Activated B cell treated with CpG ODN at 0.5 μM for 24 hours (primary cell): ENCODE data around the gene CYP20A1. TPM values are rescaled to one million over a fixed set of nuclear protein-coding genes. Genes with fewer than 3 reads are reported as not detected.

Source experiments
- ATAC-seq: fragments of 200-7000 bp; cut with Tn5 transposase; one replicate; pipeline ENCODE4 v1.10.0; 2021; ENCODE audit warnings: low read depth, mild to moderate bottlenecking, moderate library complexity
- CTCF ChIA-PET: fragments of 350-600 bp; sonication (Branson Sonifier 250); formaldehyde crosslinking; loops from one replicate; lab custom pipeline; 2021; ENCODE audit warnings: antibody characterized with exemption; lab: Charles Lee
- POLR2A ChIA-PET: fragments of 350-600 bp; sonication (Branson Sonifier 250); formaldehyde crosslinking; loops from one replicate; lab custom pipeline; 2021; ENCODE audit warnings: antibody characterized with exemption; lab: Charles Lee
- DNase-seq: peaks from one replicate; pipeline ENCODE4 v3.0.0; 2022
- H3K27ac Mint-ChIP-seq: one replicate; pipeline ENCODE4 v1.8.0; 2020; ENCODE audit warnings: mixed read lengths
- H3K27me3 Mint-ChIP-seq: one replicate; pipeline ENCODE4 v1.8.0; 2021; ENCODE audit warnings: mixed read lengths
- H3K36me3 Mint-ChIP-seq: one replicate; pipeline ENCODE4 v1.8.0; 2021; ENCODE audit warnings: low read depth, mixed read lengths
- H3K4me1 Mint-ChIP-seq: one replicate; pipeline ENCODE4 v1.8.0; 2021; ENCODE audit warnings: mixed read lengths
- H3K4me3 Mint-ChIP-seq: one replicate; pipeline ENCODE4 v1.8.0; 2020; ENCODE audit warnings: mild to moderate bottlenecking, mixed read lengths
- H3K9me3 Mint-ChIP-seq: one replicate; pipeline ENCODE4 v1.8.0; 2020; ENCODE audit warnings: mixed read lengths
- CTCF ChIP-seq: fragments of 200-600 bp; IDR thresholded peaks from one replicate; pipeline ENCODE4 v1.8.0; 2022; ENCODE audit warnings: antibody characterized with exemption, mild to moderate bottlenecking
- intact Hi-C: fragments of 100-400 bp; cut with micrococcal nuclease; formaldehyde crosslinking; loops from one replicate; pipeline ENCODE4 v1.15.1; 2024
- total RNA-seq: library from RNA; stranded (reverse); gene quantifications from 2 replicates; pipeline ENCODE4 v1.2.3, GENCODE V29; 2022

Gene CYP20A1
- total RNA-seq, 1 donor from 2014 or later, result 32.2 TPM

- H3K4me3 Mint-ChIP-seq, result peak overlapping the region; percentile 96
- CTCF ChIA-PET, result interaction anchor here (0.6 kb wide), 1 partner anchor 13 kb away, joined by 3 read pairs; no protein-coding TSS in a partner anchor
- no peaks in the 10 kb centered on the region for H3K9me3 Mint-ChIP-seq
- H3K36me3 Mint-ChIP-seq, result peaks cover 22% of the 10 kb centered on the region
- intact Hi-C loops, result loop anchor here (1.0 to 10.0 kb wide), 12 partner anchors 91 to 1787 kb away; partner anchors contain the start of genes ABI2, ALS2, BMPR2 and FAM117B
- H3K27ac Mint-ChIP-seq, result peak overlapping the region; percentile 95
- no peaks in the 10 kb centered on the region for H3K27me3 Mint-ChIP-seq
- TF ChIP-seq CTCF, result no peak
- H3K4me1 Mint-ChIP-seq, result peaks cover 26% of the 10 kb centered on the region
- no peak for DNase-seq
- ATAC-seq, result no peak
- POLR2A ChIA-PET, result interaction anchor here (0.6 to 2.2 kb wide), 7 partner anchors 12 to 1978 kb away, joined by 4 to 20 read pairs (median 8); partner anchors contain the start of genes CARF, NBEAL1 and WDR12
Measured at GRCh38 chr2:203237346-203238238, 1.2 kb upstream of the CYP20A1 start.

- peak overlapping the region; percentile 96 for H3K4me3 Mint-ChIP-seq
- CTCF ChIA-PET, result interaction anchor here (0.6 kb wide), 1 partner anchor 14 kb away, joined by 3 read pairs; no protein-coding TSS in a partner anchor
Measured at GRCh38 chr2:203238292-203238703, 520 bp upstream of the CYP20A1 start.

GRCh38 chr2:203240491-203240890, 1.7 kb downstream of the CYP20A1 start:
- Mint-ChIP-seq H3K4me3 (peak overlapping the region; percentile 96), H3K36me3 (peaks cover 40% of the 10 kb centered on the region), H3K9me3 (no peaks in the 10 kb centered on the region), H3K27me3 (no peaks in the 10 kb centered on the region), H3K27ac (peak overlapping the region; percentile 46), H3K4me1 (peaks cover 34% of the 10 kb centered on the region)
- ChIA-PET POLR2A (no interaction called here), CTCF (no interaction called here)
- intact Hi-C loops, result no loop called here
- DNase-seq (no peak), ATAC-seq (no peak)
- no peak for TF ChIP-seq CTCF

More at GRCh38 chr2:203238292-203238703, 520 bp upstream of the CYP20A1 start:
- intact Hi-C loops, result loop anchor here (1.0 to 10.0 kb wide), 12 partner anchors 90 to 1787 kb away; partner anchors contain the start of genes ABI2, ALS2, BMPR2 and FAM117B
- H3K27me3 Mint-ChIP-seq, result no peaks in the 10 kb centered on the region
- peak; percentile 1 for ATAC-seq
- peaks cover 32% of the 10 kb centered on the region for H3K4me1 Mint-ChIP-seq
- H3K27ac Mint-ChIP-seq, result peak overlapping the region; percentile 95
- no peak for TF ChIP-seq CTCF
- POLR2A ChIA-PET, result interaction anchor here (0.6 to 2.2 kb wide), 10 partner anchors 11 to 1979 kb away, joined by 4 to 20 read pairs (median 7); partner anchors contain the start of genes CARF, NBEAL1 and WDR12
- H3K9me3 Mint-ChIP-seq, result no peaks in the 10 kb centered on the region
- no peak for DNase-seq
- peaks cover 29% of the 10 kb centered on the region for H3K36me3 Mint-ChIP-seq

GRCh38 chr2:203242518-203242917, 3.7 kb downstream of the CYP20A1 start:
- Mint-ChIP-seq H3K4me3 (no peak overlapping the region), H3K9me3 (no peaks in the 10 kb centered on the region), H3K4me1 (peaks cover 44% of the 10 kb centered on the region), H3K27me3 (no peaks in the 10 kb centered on the region), H3K36me3 (peaks cover 51% of the 10 kb centered on the region), H3K27ac (no peak overlapping the region)
- ChIA-PET CTCF (no interaction called here), POLR2A (no interaction called here)
- ATAC-seq (no peak), DNase-seq (no peak)
- TF ChIP-seq CTCF, result no peak
- intact Hi-C loops, result no loop called here

- POLR2A ChIA-PET, result no interaction called here
- no peak overlapping the region for H3K27ac Mint-ChIP-seq
- CTCF ChIA-PET, result no interaction called here
Measured at GRCh38 chr2:203246646-203247045, 7.8 kb downstream of the CYP20A1 start.

More at GRCh38 chr2:203246646-203247045, 7.8 kb downstream of the CYP20A1 start:
- Mint-ChIP-seq H3K27me3 (no peaks in the 10 kb centered on the region), H3K9me3 (no peaks in the 10 kb centered on the region), H3K4me3 (no peak overlapping the region), H3K4me1 (peaks cover 21% of the 10 kb centered on the region), H3K36me3 (peaks cover 60% of the 10 kb centered on the region)
- no peak for ATAC-seq
- TF ChIP-seq CTCF, result no peak
- intact Hi-C loops, result no loop called here
- DNase-seq, result no peak
